ENCODE measurements around the gene PRDX3. TPM values are rescaled to one million over a fixed set of nuclear protein-coding genes. Genes with fewer than 3 reads are reported as not detected.
A peak's percentile ranks its signal among the peaks of the same experiment; 100 is the strongest.

PRDX3 gene
- total RNA-seq, 4 donors from 2014 or later = 125 to 201 (median 156) TPM

DNA sequence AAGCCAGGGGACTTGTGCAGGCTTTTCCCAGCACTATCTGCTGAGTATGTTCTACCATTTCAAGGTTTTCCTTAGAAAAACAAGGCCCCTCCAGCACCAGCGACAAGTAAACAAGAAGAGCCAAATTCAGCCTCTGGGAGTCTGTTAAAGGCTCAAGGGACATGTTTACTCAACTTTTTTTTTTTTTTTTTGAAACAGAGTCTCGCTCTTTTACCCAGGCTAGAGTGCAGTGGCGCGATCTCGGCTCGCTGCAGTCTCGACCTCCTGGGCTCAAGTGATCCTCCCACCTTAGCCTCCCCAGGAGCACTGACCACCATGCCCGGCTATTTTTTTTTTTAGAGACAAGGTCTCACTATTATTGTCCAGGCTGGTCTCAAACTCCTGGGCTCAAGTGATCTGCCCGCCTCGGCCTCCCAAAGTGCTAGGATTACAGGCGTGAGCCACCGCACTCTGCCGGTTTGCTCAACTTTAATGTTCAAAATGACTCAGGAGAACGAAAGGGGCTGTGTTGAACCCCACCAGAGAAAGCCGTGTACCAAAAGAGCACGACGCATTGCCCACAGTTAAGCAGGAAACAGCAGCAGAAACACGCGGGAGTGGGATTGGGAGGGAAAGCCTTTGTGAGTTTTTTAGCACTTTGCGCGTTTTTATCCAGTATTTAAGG, 772 bp downstream of the PRDX3 start:
- no peak for DNase-seq (ENCODE audit: low spot score)
- TF ChIP-seq, protein P1, sequence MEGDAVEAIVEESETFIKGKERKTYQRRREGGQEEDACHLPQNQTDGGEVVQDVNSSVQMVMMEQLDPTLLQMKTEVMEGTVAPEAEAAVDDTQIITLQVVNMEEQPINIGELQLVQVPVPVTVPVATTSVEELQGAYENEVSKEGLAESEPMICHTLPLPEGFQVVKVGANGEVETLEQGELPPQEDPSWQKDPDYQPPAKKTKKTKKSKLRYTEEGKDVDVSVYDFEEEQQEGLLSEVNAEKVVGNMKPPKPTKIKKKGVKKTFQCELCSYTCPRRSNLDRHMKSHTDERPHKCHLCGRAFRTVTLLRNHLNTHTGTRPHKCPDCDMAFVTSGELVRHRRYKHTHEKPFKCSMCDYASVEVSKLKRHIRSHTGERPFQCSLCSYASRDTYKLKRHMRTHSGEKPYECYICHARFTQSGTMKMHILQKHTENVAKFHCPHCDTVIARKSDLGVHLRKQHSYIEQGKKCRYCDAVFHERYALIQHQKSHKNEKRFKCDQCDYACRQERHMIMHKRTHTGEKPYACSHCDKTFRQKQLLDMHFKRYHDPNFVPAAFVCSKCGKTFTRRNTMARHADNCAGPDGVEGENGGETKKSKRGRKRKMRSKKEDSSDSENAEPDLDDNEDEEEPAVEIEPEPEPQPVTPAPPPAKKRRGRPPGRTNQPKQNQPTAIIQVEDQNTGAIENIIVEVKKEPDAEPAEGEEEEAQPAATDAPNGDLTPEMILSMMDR (IDR thresholded peaks at IDR 0.05) = no peak
- ATAC-seq (ENCODE audit: low FRiP score) = peak; percentile 41

DNA sequence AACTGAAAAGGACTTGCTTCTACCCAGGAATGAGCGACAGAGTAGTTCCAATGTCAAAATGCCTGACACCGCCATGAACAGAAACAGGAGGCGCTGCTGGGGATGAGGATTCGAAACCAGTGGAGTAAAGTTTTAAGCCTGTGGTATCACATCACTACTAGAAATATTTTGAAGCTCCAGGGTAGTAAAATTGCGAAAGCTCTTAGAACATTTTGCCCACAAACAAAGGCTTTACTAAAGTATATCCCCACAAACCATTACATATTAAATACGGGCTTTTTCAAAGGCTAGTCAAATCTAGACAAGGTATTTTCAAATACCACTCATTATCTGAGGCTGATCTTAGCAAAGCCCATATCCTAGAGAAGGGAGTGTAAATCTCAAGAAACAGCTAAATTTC, 2.4 kb downstream of the PRDX3 start:
- no peak for ATAC-seq (ENCODE audit: low FRiP score)
- DNase-seq (ENCODE audit: low spot score) = no peak
- TF ChIP-seq, protein P1 (IDR thresholded peaks at IDR 0.05) = no peak

DNA sequence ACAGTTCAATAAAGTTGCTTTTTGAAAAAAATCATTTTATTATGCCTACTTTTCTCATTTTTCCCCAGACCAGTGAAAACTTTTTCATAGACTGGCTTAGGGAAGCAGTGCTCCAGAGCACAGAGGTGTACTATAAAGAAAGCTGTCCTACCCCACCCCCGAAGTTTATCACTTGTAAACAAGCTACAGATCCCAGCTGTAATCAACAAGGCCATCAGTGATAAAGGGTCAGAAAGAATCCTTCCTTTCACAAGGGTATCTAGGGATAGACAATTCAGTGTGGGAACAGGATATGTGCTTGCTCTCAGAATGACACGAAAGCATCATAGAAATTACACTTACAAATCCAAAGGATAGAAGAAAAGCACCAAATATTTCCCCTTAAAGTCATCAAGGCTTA, 4.5 kb downstream of the PRDX3 start:
- TF ChIP-seq, protein P1 (IDR thresholded peaks at IDR 0.05) = no peak
- ATAC-seq (ENCODE audit: low FRiP score) = no peak

DNA sequence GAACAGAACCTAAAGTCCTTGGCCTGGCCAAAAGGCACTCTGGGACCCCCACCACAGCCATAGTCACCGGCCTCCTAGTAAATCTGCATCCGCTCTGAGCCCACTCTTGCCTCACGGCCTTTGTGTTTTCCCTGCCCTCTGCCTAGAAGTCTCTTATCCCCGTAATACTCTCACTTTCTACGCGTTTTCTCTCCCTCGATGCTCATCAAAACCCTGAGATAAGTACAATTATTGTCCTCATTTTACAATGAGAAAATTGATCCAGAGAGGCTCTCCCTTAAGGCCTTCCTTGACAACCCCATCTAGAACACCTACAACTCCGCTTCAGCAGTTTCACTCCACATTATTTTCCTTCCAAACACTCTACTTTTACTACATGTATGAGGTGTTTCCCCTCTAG, 11.6 kb downstream of the PRDX3 start:
- no peak for ATAC-seq (ENCODE audit: low FRiP score)
- DNase-seq (ENCODE audit: low spot score) = no peak
- TF ChIP-seq, protein P1 (IDR thresholded peaks at IDR 0.05) = no peak

More for the DNA sequence above, 4.5 kb downstream of the PRDX3 start:
- DNase-seq (ENCODE audit: low spot score) = no peak

DNA sequence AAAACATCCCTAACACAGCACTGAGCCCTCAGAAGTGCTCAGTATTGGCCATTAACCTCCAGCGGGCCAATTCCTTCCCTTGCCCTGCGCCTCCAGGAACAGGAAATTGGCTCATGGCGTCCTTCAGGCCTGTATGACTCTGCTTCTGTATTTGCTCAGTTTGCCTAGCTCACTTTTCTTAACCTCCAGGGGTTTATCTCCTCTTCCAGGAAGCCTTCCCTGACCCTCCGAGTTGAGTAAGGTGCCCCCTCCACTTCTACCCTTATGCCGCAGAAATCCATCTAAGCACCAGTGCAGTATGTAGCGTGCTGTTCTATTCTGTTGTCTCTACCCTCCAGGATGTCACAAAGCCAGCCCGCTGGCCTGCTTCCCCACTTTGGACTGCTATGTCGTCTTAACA, 12.0 kb downstream of the PRDX3 start:
- DNase-seq (ENCODE audit: low spot score) = no peak
- no peak for ATAC-seq (ENCODE audit: low FRiP score)
- TF ChIP-seq, protein P1 (IDR thresholded peaks at IDR 0.05) = no peak

DNA sequence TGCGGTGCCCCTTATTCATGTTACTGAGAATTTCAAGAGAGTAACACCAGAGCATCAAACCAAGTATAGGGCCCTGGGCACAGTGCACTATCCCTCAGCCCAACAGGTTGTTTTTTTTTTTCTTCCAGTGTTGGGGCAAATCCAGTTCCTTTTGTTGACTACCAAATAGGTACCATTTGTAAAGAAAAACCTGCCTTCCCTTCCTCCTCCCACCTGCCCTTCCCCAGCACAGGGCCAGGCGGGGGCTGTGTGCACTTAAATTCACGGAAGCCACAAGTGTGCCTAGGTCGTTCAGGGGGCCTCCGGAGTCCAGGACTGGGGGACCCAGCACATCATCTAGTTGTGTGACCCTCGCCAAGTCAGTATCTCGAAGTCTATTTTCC, 12.5 kb downstream of the PRDX3 start:
- TF ChIP-seq, protein P1 (IDR thresholded peaks at IDR 0.05) = no peak
- DNase-seq (ENCODE audit: low spot score) = no peak
- ATAC-seq (ENCODE audit: low FRiP score) = no peak

Data from omental fat pad (tissue), 4 donors.